HG02642 (cell line): ENCODE data around the gene YPEL1.

Experiments used
- ATAC-seq: cut with Tn5 transposase; IDR thresholded peaks from one replicate; pipeline ENCODE4 v1.9.1; 2021; ENCODE audit warnings: mild to moderate bottlenecking; ENCODE audit not compliant: unreplicated experiment, poor library complexity

YPEL1 gene

DNA sequence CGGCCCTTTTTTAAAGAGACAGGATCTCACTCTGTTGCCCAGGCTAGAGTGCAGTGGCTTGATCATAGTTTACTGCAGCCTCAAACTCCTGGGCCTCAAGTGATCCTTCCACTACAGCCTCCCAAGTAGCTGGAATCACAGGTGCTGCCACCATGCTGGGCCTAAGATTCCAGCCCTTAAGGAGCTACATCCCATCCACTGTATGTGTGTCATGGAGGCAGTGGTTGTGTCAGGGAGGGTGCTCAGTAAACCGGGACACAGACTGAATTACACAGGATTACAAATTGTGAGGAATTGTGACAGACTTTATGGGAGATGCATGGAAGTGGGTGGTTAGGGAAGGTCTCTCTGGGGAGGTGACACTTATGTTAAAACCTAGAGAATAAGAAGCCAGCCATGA is 71.9 kb downstream of the YPEL1 start:
- ATAC-seq, result no peak

DNA sequence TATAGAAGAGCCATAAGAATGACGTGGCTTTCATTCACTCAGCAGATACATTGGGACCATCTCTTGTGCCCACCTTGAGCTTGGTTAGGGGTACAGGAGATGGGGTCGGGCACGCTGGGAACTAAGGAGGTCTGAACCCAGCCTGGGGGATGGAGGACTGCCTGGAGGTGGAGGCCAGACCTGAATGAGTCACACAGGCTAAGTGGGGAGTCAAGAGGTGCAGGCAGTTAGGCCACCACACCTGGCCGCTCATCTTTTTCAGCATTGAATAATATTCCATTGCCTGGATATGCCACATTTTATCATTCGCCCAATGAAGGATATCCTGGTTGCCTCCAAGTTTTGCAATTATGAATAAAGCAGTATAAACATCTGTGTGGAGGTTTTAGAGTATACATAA is 73.6 kb downstream of the YPEL1 start:
- ATAC-seq, result no peak

DNA sequence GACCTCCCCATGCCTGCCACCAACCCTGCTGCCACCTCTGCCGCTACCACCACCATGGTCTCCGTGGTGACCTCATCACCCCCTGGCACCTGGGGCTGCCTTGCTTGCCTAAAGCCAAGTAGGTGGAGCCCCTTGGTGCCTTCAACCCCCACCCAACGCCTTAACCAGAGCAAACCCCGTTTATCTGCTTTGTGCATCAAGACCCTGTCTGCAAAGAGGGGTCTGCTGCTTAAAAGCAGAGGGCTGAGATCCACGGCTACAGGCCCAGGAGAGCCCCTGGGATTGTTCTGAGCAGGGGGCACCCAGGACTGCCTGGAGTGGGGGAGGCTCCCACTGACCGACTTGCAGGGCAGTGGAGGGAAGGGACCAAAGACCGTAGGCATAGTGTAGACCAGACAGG is 74.7 kb downstream of the YPEL1 start:
- ATAC-seq, result no peak

DNA sequence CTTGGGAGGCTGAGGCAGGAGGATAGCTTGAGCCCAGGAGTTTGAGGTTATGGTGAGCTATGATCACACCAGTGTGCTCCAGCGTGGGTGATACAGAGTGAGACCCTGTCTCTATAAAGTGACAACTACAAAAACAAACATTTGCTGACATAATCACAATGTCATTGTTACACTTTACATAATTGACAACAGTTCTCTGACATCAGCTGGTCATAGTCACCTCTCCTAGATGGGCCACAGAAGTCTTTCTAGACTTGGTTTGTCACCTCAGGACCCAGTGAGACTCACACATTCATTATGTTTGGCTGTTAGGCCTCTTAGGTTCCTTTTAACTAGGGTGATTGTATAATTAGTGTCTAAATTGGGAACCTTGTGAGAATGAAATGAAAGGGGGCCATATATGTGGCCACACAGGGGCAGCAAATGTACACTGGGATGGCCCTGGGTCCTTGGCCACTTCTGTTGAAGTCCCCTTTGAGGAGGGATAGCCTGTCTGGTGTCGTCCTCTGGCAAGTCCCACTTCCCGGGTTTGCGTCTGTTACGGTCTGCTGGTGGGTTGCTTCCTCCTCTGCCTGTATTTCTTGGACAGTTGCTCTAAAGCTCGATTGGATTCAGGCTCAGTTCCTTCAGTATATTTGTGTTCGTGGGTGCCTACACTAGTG is 75.6 kb downstream of the YPEL1 start:
- ATAC-seq, result no peak

DNA sequence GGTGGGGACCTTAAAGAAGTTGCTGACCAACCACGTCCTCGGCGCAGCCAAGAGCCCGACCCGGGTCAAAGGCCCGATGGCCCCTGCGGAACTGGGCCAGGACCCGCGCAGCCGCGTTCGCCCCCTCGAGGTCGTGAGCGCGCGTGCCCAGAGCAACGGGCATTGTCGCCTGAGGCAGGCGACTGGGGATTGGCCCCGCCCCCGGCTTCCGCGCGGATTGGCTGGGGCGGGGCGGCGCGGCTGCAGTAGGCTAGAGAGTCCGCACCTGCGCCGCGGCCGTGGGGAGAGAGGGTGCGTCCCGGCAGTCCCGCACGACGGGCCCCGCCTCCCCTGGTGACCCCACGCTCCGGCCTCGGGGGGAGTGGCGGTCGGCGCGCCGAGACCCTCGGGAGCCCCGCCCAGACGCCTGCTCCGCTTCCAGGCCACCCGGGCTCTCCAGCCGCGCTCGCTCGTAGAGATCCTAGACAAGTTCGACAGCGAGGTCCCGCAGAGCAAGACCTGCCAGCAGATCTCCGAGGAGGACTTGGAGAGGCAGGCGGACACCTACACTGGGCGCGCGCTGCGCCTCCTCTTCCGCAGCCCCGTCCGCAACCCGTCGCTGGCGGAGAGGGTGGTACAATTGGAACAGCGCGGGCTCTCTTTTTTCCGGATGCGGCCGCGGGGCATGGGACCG is 78.1 kb downstream of the YPEL1 start:
- ATAC-seq, result peak; percentile 79

DNA sequence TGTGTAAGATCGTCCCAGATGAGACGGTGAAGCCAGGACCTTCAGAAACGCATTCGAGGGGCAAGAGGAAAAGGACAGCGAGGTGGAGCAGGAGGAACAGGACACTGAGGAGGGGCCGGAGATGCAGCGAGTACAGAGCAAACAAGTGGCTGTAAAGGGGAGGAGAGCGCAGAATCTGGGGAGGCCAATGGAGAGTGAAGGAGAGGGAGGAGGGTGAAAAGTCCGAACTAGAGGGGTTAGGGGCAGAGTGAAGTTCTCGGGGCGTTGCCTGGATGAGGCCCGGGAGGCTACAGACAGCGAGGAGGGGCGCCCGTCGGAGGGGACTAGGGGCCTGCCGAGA is 78.6 kb downstream of the YPEL1 start:
- ATAC-seq, result no peak

DNA sequence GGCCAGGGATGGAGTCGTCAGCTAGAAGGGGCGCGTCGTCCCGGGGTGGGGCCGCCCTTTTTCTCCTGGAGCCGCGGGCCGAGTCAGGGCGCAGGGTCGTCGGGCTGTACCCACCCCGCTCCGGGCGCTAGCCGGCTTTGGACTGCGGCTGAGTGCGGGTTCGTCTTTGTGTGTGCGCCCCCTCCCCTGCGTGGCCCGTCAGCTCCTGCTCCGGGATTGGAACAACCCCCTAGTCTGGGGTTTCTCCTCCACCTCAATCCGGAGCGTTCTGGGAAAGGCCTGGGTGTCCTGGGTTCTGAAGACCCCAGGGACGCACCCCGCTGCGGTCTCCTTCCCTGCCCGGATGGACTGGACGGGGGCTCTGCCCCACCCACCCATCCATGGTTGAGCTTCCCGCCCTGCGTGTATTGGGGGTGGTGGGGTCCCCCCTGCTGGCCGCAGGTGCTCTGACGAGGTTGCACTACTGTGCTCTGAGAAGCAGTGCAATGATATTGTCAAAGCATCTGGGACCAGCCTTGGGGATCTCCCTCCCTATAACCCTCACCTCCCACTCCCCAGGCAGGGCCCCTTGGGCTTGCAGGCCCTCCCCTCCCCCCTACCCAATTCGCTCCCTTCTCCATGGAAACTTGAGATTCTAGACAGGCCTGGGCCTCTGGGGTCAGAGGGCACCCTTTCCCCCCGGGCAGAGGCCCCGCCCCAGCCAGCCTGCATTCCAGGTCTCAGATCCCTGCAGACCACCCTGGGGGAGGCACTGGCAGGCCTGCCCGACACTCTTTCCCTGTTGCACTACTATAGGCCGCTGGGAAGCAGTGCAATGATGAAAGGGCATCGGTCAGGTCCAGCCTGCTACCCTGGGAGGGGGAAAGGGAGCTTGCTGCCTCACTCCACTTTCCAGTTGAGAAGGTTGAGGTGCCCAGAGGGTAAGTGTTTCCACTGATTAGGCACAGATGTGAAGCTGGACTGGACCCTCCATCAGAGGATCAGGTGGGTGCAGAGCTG is 82.7 kb downstream of the YPEL1 start:
- peak; percentile 7 for ATAC-seq

DNA sequence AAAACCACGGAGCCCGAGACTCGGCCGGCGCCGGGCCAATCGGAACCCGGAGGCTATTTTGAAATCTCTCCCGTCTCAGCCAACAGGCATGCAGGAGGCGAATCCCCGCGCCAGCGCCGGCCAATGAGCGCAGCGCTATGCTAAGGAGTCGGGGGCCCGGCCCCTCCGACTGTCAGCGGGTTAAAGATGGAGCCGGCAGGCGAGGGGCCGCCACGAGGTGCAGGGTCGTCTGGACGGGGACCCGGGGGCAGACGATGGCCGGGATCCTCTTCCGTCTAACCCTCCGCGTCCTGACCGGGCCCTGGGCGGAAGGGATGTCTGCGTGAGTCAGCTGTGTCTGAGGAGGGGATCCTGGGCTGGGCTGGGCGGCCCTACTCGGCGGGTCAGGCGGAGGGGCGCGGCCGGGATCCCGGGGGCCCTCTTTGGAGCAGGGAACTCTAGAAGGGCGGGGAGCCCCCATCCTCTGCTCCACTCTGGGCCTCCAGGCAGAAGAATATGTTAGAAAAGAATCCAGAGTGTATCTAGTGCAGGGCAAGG is 83.5 kb downstream of the YPEL1 start:
- ATAC-seq, result peak; percentile 92

DNA sequence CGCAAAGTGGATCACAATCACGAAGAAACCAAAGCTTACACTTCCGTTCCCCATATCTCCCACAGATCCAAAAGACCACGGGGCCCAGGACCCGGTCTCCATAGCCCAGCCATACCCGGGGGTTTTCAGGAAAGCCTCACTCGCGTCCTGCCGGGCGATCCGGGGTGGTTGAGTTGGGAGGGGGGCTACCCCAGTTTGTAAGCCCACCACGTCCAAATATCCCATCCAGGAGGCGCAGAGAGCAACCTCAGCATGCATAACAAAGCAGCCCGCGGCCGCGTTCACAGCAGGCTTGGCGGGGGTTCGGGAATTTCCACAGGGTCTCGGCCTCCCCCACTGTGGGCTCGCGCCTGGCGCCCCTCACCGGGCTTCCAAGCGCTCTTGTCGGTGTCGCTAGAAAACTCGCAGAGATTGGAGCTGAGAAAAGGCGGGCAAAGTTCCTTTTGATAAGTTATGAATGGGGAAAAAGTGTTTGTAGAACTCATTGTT is 84.0 kb downstream of the YPEL1 start:
- peak; percentile 32 for ATAC-seq

DNA sequence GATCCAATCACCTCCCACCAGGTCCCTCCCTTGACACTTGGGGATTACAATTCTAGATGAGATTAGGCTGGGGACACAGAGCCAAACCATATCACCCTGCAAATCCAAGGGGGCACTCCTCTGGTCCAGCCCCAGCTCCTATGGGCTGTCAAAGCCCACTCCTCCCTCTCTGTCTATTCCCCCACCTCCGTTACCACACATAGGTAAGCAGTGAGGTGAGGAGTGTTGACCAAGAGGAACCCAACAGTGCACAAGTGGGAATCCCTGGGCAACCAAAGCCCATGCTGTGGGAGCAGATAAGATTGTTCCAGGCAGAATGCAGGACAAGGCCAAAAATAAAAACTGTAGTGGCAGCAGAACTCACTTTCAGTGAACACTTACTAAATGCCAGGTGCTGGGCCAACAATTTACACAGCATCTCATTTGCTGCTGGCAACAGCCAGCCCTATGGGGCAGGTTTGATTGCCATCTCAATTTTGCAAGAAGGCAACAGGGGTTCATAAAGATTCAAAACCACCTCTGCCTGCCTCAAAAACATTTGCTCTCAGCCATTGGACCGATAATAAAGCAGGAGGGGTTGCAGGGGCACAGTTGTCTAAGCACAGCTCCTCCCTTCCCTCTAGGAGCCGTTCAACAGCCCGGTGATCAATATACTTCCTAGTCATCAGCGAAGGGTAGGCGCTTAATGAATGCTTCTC is 84.6 kb downstream of the YPEL1 start:
- ATAC-seq, result no peak

DNA sequence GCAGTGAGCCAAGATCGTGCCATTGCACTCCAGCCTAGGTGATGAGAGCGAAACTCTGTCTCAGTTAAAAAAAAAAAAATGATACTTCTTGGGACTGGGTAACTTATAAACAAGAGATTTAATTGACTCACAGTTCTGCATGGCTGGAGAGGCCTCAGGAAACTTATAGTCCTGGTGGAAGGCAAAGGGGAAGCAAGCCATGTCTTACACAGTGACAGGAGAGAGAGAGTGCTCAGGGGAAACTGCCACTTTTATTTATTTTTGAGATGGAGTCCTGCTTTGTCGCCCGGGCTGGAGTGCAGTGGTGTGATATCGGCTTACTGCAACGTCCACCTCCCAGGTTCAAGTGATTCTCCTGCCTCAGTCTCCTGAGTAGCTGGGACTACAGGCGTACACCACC is 85.3 kb downstream of the YPEL1 start:
- ATAC-seq, result no peak
